Immature natural killer cell (primary cell): ENCODE results near the gene OR52I2. TPM values are rescaled to one million over a fixed set of nuclear protein-coding genes. Genes with fewer than 3 reads are reported as not detected.

Source experiments
- DNase-seq, 3 donors: peaks; one replicate each; pipeline ENCODE4 v3.0.0; 2022; ENCODE audit warnings: mixed read lengths in 1 of 3
- H3K27ac Mint-ChIP-seq, 6 donors: one replicate each; pipeline ENCODE4 v1.8.0; 2020; ENCODE audit warnings: mixed read lengths in 6 of 6, mild to moderate bottlenecking in 5 of 6, inconsistent platforms in 4 of 6, moderate library complexity in 3 of 6
- H3K27me3 Mint-ChIP-seq, 3 donors: one replicate each; pipeline ENCODE4 v1.8.0; 2020 to 2021; ENCODE audit warnings: low read depth in 3 of 3, mild to moderate bottlenecking in 3 of 3, mixed read lengths in 3 of 3, moderate library complexity in 3 of 3, inconsistent platforms in 1 of 3
- H3K36me3 Mint-ChIP-seq, 3 donors: one replicate each; pipeline ENCODE4 v1.8.0; 2020; ENCODE audit warnings: mixed read lengths in 3 of 3, inconsistent platforms in 2 of 3, mild to moderate bottlenecking in 2 of 3
- H3K4me1 Mint-ChIP-seq, 2 donors: one replicate each; pipeline ENCODE4 v1.8.0; 2020; ENCODE audit warnings: inconsistent platforms in 2 of 2, mild to moderate bottlenecking in 2 of 2, mixed read lengths in 2 of 2, moderate library complexity in 1 of 2
- H3K4me3 Mint-ChIP-seq, 5 donors: one replicate each; pipeline ENCODE4 v1.8.0; 2020; ENCODE audit warnings: mild to moderate bottlenecking in 5 of 5, mixed read lengths in 5 of 5, inconsistent platforms in 3 of 5, moderate library complexity in 3 of 5
- H3K9me3 Mint-ChIP-seq, 6 donors: one replicate each; pipeline ENCODE4 v1.8.0; 2020; ENCODE audit warnings: mild to moderate bottlenecking in 6 of 6, mixed read lengths in 6 of 6, inconsistent platforms in 4 of 6, moderate library complexity in 3 of 6
- polyA plus RNA-seq, 3 donors: library from polyadenylated mRNA; unstranded; fragments of 300-500 nt; fragmentation: Illumina TruSeq; gene quantifications; one replicate each; pipeline ENCODE4 v1.2.3, GENCODE V29; 2021

The OR52I2 gene
- not detected for polyA plus RNA-seq

- H3K27ac Mint-ChIP-seq, result no peak within 1 kb of the TSS
- no peak for DNase-seq
- no peak within 1 kb of the TSS for H3K4me3 Mint-ChIP-seq
- no peaks in the 10 kb centered on the region for H3K9me3 Mint-ChIP-seq
- H3K27me3 Mint-ChIP-seq, result peaks cover 1 to 13% (median 9%) of the 10 kb centered on the region in 3 donors
- H3K4me1 Mint-ChIP-seq, result no peaks in the 10 kb centered on the region
- no peaks in the 10 kb centered on the region for H3K36me3 Mint-ChIP-seq
These were observed at the start of gene OR52I2 for GRCh38 chr11:4581443-4581842. TSS of gene OR52I2 (plus strand) at chr11:4581743.

GRCh38 chr11:4539603-4540219 is 41.8 kb upstream of the OR52I2 start:
- peak; percentile 1 to 28 (median 23) for DNase-seq
- H3K36me3 Mint-ChIP-seq, result no peaks in the 10 kb centered on the region
- peaks cover 4 to 12% (median 8%) of the 10 kb centered on the region in 3 donors for H3K27me3 Mint-ChIP-seq
- no peak overlapping the region for H3K27ac Mint-ChIP-seq
- H3K9me3 Mint-ChIP-seq, result no peaks in the 10 kb centered on the region
- no peaks in the 10 kb centered on the region for H3K4me1 Mint-ChIP-seq
- H3K4me3 Mint-ChIP-seq, result no peak overlapping the region

GRCh38 chr11:4541071-4541470 is 40.5 kb upstream of the OR52I2 start:
- H3K9me3 Mint-ChIP-seq, result no peaks in the 10 kb centered on the region
- H3K27ac Mint-ChIP-seq, result no peak overlapping the region
- no peak for DNase-seq
- H3K4me1 Mint-ChIP-seq, result no peaks in the 10 kb centered on the region
- H3K36me3 Mint-ChIP-seq, result no peaks in the 10 kb centered on the region
- no peak overlapping the region for H3K4me3 Mint-ChIP-seq
- peaks cover 4 to 8% (median 8%) of the 10 kb centered on the region in 3 donors for H3K27me3 Mint-ChIP-seq

GRCh38 chr11:4543561-4543960 is 38.0 kb upstream of the OR52I2 start:
- Mint-ChIP-seq H3K27ac (no peak overlapping the region), H3K27me3 (peaks cover 3 to 6% (median 4%) of the 10 kb centered on the region in 3 donors), H3K9me3 (no peaks in the 10 kb centered on the region), H3K4me1 (no peaks in the 10 kb centered on the region), H3K36me3 (no peaks in the 10 kb centered on the region), H3K4me3 (no peak overlapping the region)
- DNase-seq, result no peak

- Mint-ChIP-seq H3K4me3 (no peak within 1 kb of the TSS), H3K27ac (no peak within 1 kb of the TSS), H3K27me3 (peaks cover 2 to 10% (median 3%) of the 10 kb centered on the region in 3 donors), H3K4me1 (no peaks in the 10 kb centered on the region), H3K9me3 (no peaks in the 10 kb centered on the region), H3K36me3 (no peaks in the 10 kb centered on the region)
- DNase-seq, result no peak
These were observed 36.7 kb upstream of the OR52I2 start, which contains the start of gene OR52M1 for GRCh38 chr11:4544891-4545290. TSS of gene OR52M1 (plus strand) at chr11:4545191. CDS start at chr11:4545191, 0 bp downstream.

GRCh38 chr11:4546878-4547277 is 34.7 kb upstream of the OR52I2 start:
- Mint-ChIP-seq H3K36me3 (no peaks in the 10 kb centered on the region), H3K27me3 (peaks cover 2 to 10% (median 3%) of the 10 kb centered on the region in 3 donors), H3K4me3 (no peak overlapping the region), H3K9me3 (no peaks in the 10 kb centered on the region), H3K4me1 (no peaks in the 10 kb centered on the region), H3K27ac (no peak overlapping the region)
- no peak for DNase-seq

- H3K27me3 Mint-ChIP-seq, result peaks cover 2 to 10% (median 3%) of the 10 kb centered on the region in 3 donors
- no peaks in the 10 kb centered on the region for H3K9me3 Mint-ChIP-seq
- H3K4me3 Mint-ChIP-seq, result no peak overlapping the region
- no peak for DNase-seq
- H3K27ac Mint-ChIP-seq, result no peak overlapping the region
- H3K4me1 Mint-ChIP-seq, result no peaks in the 10 kb centered on the region
- H3K36me3 Mint-ChIP-seq, result no peaks in the 10 kb centered on the region
These were observed 34.1 kb upstream of the OR52I2 start for GRCh38 chr11:4547416-4547815.

- H3K27me3 Mint-ChIP-seq, result peaks cover 0 to 17% (median 4%) of the 10 kb centered on the region in 3 donors
- no peak overlapping the region for H3K27ac Mint-ChIP-seq
- H3K4me3 Mint-ChIP-seq, result no peak overlapping the region
- peaks cover 0 to 5% (median 0%) of the 10 kb centered on the region in 6 donors for H3K9me3 Mint-ChIP-seq
- no peaks in the 10 kb centered on the region for H3K36me3 Mint-ChIP-seq
- DNase-seq, result no peak
- H3K4me1 Mint-ChIP-seq, result no peaks in the 10 kb centered on the region
These were observed 30.1 kb upstream of the OR52I2 start for GRCh38 chr11:4551346-4551979.

- DNase-seq, result no peak
These were observed 21.8 kb upstream of the OR52I2 start for GRCh38 chr11:4559527-4560440.

GRCh38 chr11:4560467-4560866 is 21.1 kb upstream of the OR52I2 start:
- no peaks in the 10 kb centered on the region for H3K4me1 Mint-ChIP-seq

More at GRCh38 chr11:4559527-4560440, 21.8 kb upstream of the OR52I2 start:
- H3K4me3 Mint-ChIP-seq, result no peak overlapping the region
- peaks cover 3 to 21% (median 12%) of the 10 kb centered on the region in 3 donors for H3K27me3 Mint-ChIP-seq
- peaks cover 3 to 12% (median 6%) of the 10 kb centered on the region in 6 donors for H3K9me3 Mint-ChIP-seq
- H3K4me1 Mint-ChIP-seq, result no peaks in the 10 kb centered on the region
- H3K27ac Mint-ChIP-seq, result no peak overlapping the region
- no peaks in the 10 kb centered on the region for H3K36me3 Mint-ChIP-seq

GRCh38 chr11:4565371-4565770 is 16.2 kb upstream of the OR52I2 start:
- H3K36me3 Mint-ChIP-seq, result no peaks in the 10 kb centered on the region
- DNase-seq, result no peak
- peaks cover 5 to 9% (median 5%) of the 10 kb centered on the region in 3 donors for H3K27me3 Mint-ChIP-seq
- H3K9me3 Mint-ChIP-seq, result peaks cover 3 to 12% (median 6%) of the 10 kb centered on the region in 6 donors
- H3K27ac Mint-ChIP-seq, result no peak overlapping the region
- H3K4me3 Mint-ChIP-seq, result no peak overlapping the region
- H3K4me1 Mint-ChIP-seq, result no peaks in the 10 kb centered on the region

More at GRCh38 chr11:4560467-4560866, 21.1 kb upstream of the OR52I2 start:
- Mint-ChIP-seq H3K4me3 (no peak overlapping the region), H3K27ac (no peak overlapping the region), H3K27me3 (peaks cover 3 to 16% (median 13%) of the 10 kb centered on the region in 3 donors), H3K9me3 (peaks cover 3 to 12% (median 6%) of the 10 kb centered on the region in 6 donors), H3K36me3 (no peaks in the 10 kb centered on the region)
- no peak for DNase-seq

- H3K4me3 Mint-ChIP-seq, result no peak overlapping the region
These were observed 12.5 kb upstream of the OR52I2 start for GRCh38 chr11:4569075-4569474.

GRCh38 chr11:4576880-4577279 is 4.7 kb upstream of the OR52I2 start:
- H3K4me3 Mint-ChIP-seq, result no peak overlapping the region
- no peaks in the 10 kb centered on the region for H3K36me3 Mint-ChIP-seq
- H3K9me3 Mint-ChIP-seq, result no peaks in the 10 kb centered on the region
- H3K4me1 Mint-ChIP-seq, result no peaks in the 10 kb centered on the region
- H3K27ac Mint-ChIP-seq, result no peak overlapping the region
- peaks cover 1 to 9% (median 2%) of the 10 kb centered on the region in 3 donors for H3K27me3 Mint-ChIP-seq
- no peak for DNase-seq

More at GRCh38 chr11:4569075-4569474, 12.5 kb upstream of the OR52I2 start:
- no peak overlapping the region for H3K27ac Mint-ChIP-seq
- no peaks in the 10 kb centered on the region for H3K36me3 Mint-ChIP-seq
- no peak for DNase-seq
- no peaks in the 10 kb centered on the region for H3K4me1 Mint-ChIP-seq
- H3K9me3 Mint-ChIP-seq, result peaks cover 0 to 5% (median 2%) of the 10 kb centered on the region in 6 donors
- H3K27me3 Mint-ChIP-seq, result peaks cover under 1 to 5% (median 1%) of the 10 kb centered on the region in 3 donors
